ENCODE data around the gene ATP4A.

Gene ATP4A

GRCh38 chr19:35510626-35510964 lies 52.9 kb downstream of the ATP4A start:
- H3K9ac ChIP-seq (ENCODE audit: low read length in 2 of 2), result no peak overlapping the region
- H3K9me3 ChIP-seq (ENCODE audit: control insufficient read depth in 2 of 2, low read length in 2 of 2), result no peaks in the 10 kb centered on the region
- no peak overlapping the region for H3K27ac ChIP-seq (ENCODE audit: low read length)
- peaks cover 10% of the 10 kb centered on the region for H3K4me1 ChIP-seq (ENCODE audit: control insufficient read depth, insufficient read depth, low read length)
- H3K36me3 ChIP-seq (ENCODE audit: control insufficient read depth in 2 of 2, insufficient read depth in 2 of 2, low read length in 2 of 2), result no peaks in the 10 kb centered on the region
- peaks cover 40 to 52% of the 10 kb centered on the region in 2 donors for H3K27me3 ChIP-seq (ENCODE audit: control insufficient read depth in 1 of 2, insufficient read depth in 2 of 2, low read length in 2 of 2)
- peak overlapping the region in 1 of 2 donors; percentile 70 for H3K4me3 ChIP-seq (ENCODE audit: low read length in 2 of 2)

- H3K4me3 ChIP-seq (ENCODE audit: low read length in 2 of 2), result peak overlapping the region; percentile 31 to 70
- H3K27me3 ChIP-seq (ENCODE audit: control insufficient read depth in 1 of 2, insufficient read depth in 2 of 2, low read length in 2 of 2), result peaks cover 41 to 52% of the 10 kb centered on the region in 2 donors
- H3K36me3 ChIP-seq (ENCODE audit: control insufficient read depth in 2 of 2, insufficient read depth in 2 of 2, low read length in 2 of 2), result no peaks in the 10 kb centered on the region
- H3K9ac ChIP-seq (ENCODE audit: low read length in 2 of 2), result peak overlapping the region; percentile 8 to 13
- H3K27ac ChIP-seq (ENCODE audit: low read length), result no peak overlapping the region
- peaks cover 10% of the 10 kb centered on the region for H3K4me1 ChIP-seq (ENCODE audit: control insufficient read depth, insufficient read depth, low read length)
- H3K9me3 ChIP-seq (ENCODE audit: control insufficient read depth in 2 of 2, low read length in 2 of 2), result no peaks in the 10 kb centered on the region
Observed at GRCh38 chr19:35509861-35510625, 53.4 kb downstream of the ATP4A start.

- no peaks in the 10 kb centered on the region for H3K9me3 ChIP-seq (ENCODE audit: control insufficient read depth in 2 of 2, low read length in 2 of 2)
- no peak overlapping the region for H3K4me3 ChIP-seq (ENCODE audit: low read length in 2 of 2)
- no peak overlapping the region for H3K27ac ChIP-seq (ENCODE audit: low read length)
- peaks cover 10% of the 10 kb centered on the region for H3K4me1 ChIP-seq (ENCODE audit: control insufficient read depth, insufficient read depth, low read length)
- no peaks in the 10 kb centered on the region for H3K36me3 ChIP-seq (ENCODE audit: control insufficient read depth in 2 of 2, insufficient read depth in 2 of 2, low read length in 2 of 2)
- H3K9ac ChIP-seq (ENCODE audit: low read length in 2 of 2), result peak overlapping the region in 1 of 2 donors; percentile 29
- H3K27me3 ChIP-seq (ENCODE audit: control insufficient read depth in 1 of 2, insufficient read depth in 2 of 2, low read length in 2 of 2), result peaks cover 38 to 50% of the 10 kb centered on the region in 2 donors
Observed at GRCh38 chr19:35509018-35509652, 54.3 kb downstream of the ATP4A start.

DNA sequence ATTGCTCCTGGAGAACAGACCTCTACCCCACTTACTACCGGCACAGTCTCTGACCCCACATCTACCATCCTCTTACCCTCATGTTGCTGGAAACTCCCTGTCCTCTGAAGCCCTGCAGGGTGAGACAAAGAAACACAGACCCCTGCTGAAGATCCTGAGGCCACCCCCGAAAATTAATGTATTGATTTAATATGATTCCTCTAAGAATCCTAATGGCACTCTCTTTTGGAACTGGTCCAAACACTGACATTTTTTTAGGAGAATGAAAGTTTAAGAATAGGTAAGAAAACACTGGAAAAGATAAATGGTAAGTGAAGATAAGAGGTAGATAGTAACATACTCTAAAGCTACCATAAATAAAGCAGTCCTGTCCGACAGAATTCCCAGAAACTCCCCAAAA lies 55.3 kb downstream of the ATP4A start:
- Histone ChIP-seq H3K4me1 (ENCODE audit: control insufficient read depth, insufficient read depth, low read length) (peaks cover 10% of the 10 kb centered on the region), H3K27me3 (ENCODE audit: control insufficient read depth in 1 of 2, insufficient read depth in 2 of 2, low read length in 2 of 2) (peaks cover 38 to 44% of the 10 kb centered on the region in 2 donors), H3K36me3 (ENCODE audit: control insufficient read depth in 2 of 2, insufficient read depth in 2 of 2, low read length in 2 of 2) (no peaks in the 10 kb centered on the region), H3K27ac (ENCODE audit: low read length) (no peak overlapping the region), H3K9ac (ENCODE audit: low read length in 2 of 2) (no peak overlapping the region), H3K9me3 (ENCODE audit: control insufficient read depth in 2 of 2, low read length in 2 of 2) (no peaks in the 10 kb centered on the region), H3K4me3 (ENCODE audit: low read length in 2 of 2) (no peak overlapping the region)

DNA sequence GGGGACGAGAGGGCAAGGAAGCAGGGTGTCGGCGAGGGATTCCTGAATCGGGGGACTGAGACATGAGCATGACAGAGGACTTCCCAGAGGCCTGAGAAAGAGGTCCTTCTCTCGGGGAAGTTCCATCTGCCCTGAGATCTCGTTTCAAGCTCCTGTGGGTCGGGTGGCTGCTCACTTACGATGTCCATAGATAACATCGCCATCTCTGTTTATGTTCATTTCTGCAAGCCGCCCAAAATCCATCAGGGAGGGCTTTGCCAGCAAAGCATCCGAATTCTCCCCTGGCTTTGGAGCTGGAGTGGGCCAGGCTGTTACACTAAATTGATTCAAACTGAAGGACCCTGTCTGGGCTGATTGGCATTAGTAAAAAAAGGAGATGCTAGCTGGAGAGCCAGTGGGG lies 55.9 kb downstream of the ATP4A start:
- Histone ChIP-seq H3K27me3 (ENCODE audit: control insufficient read depth in 1 of 2, insufficient read depth in 2 of 2, low read length in 2 of 2) (peaks cover 36 to 39% of the 10 kb centered on the region in 2 donors), H3K36me3 (ENCODE audit: control insufficient read depth in 2 of 2, insufficient read depth in 2 of 2, low read length in 2 of 2) (no peaks in the 10 kb centered on the region), H3K27ac (ENCODE audit: low read length) (no peak overlapping the region), H3K4me3 (ENCODE audit: low read length in 2 of 2) (no peak overlapping the region), H3K9me3 (ENCODE audit: control insufficient read depth in 2 of 2, low read length in 2 of 2) (no peaks in the 10 kb centered on the region), H3K4me1 (ENCODE audit: control insufficient read depth, insufficient read depth, low read length) (peaks cover 10% of the 10 kb centered on the region), H3K9ac (ENCODE audit: low read length in 2 of 2) (no peak overlapping the region)

DNA sequence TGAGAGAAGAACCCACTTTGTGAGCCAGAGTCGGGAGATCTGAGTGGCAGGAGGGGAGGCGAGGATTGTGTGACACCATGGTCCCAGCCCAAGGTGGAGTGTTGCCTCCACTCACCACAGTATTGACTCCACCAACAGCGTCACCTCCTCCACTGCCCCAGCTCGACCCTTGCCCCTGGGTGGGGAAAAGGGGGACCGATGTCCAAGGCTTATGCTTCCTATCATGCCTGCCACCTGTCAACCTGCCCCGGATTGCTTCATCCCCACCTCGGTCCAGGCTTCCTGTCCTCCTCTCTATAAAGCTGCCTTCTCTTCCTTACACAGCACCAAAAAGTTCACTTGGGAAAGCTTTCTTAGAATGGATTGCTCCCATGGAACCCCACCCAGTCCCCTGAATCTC lies 57.4 kb downstream of the ATP4A start:
- no peaks in the 10 kb centered on the region for H3K9me3 ChIP-seq (ENCODE audit: control insufficient read depth in 2 of 2, low read length in 2 of 2)
- H3K27me3 ChIP-seq (ENCODE audit: control insufficient read depth in 1 of 2, insufficient read depth in 2 of 2, low read length in 2 of 2), result peaks cover 29 to 33% of the 10 kb centered on the region in 2 donors
- H3K36me3 ChIP-seq (ENCODE audit: control insufficient read depth in 2 of 2, insufficient read depth in 2 of 2, low read length in 2 of 2), result no peaks in the 10 kb centered on the region
- H3K4me1 ChIP-seq (ENCODE audit: control insufficient read depth, insufficient read depth, low read length), result peaks cover 10% of the 10 kb centered on the region
- no peak overlapping the region for H3K9ac ChIP-seq (ENCODE audit: low read length in 2 of 2)
- H3K4me3 ChIP-seq (ENCODE audit: low read length in 2 of 2), result no peak overlapping the region
- no peak overlapping the region for H3K27ac ChIP-seq (ENCODE audit: low read length)

GRCh38 chr19:35502751-35503150 lies 60.7 kb downstream of the ATP4A start:
- Histone ChIP-seq H3K9me3 (ENCODE audit: control insufficient read depth in 2 of 2, low read length in 2 of 2) (no peaks in the 10 kb centered on the region), H3K4me3 (ENCODE audit: low read length in 2 of 2) (no peak overlapping the region), H3K9ac (ENCODE audit: low read length in 2 of 2) (no peak overlapping the region), H3K4me1 (ENCODE audit: control insufficient read depth, insufficient read depth, low read length) (no peaks in the 10 kb centered on the region), H3K27me3 (ENCODE audit: control insufficient read depth in 1 of 2, insufficient read depth in 2 of 2, low read length in 2 of 2) (peaks cover 5 to 9% of the 10 kb centered on the region in 2 donors), H3K36me3 (ENCODE audit: control insufficient read depth in 2 of 2, insufficient read depth in 2 of 2, low read length in 2 of 2) (no peaks in the 10 kb centered on the region), H3K27ac (ENCODE audit: low read length) (no peak overlapping the region)

DNA sequence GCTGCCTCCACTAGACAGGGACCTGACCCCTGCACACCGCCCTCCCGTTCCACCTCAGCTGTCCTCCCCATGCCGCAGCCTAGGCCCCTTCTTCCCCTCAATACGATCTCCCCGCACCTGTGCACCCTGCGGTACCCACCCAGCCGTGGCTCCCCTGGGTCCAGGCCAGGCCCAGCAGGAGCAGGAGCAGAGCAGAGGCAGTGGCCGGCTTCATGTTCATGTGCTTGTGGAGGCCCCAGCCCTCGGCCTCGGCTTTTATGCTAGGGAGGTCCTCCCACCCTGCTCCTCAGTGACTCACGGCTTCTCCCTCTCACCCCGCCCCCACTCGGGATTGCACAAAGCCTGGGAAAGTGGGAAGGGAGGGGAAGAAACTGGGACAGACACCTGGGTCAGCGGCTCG lies 61.8 kb downstream of the ATP4A start:
- Histone ChIP-seq H3K27ac (ENCODE audit: low read length) (no peak overlapping the region), H3K4me3 (ENCODE audit: low read length in 2 of 2) (no peak overlapping the region), H3K4me1 (ENCODE audit: control insufficient read depth, insufficient read depth, low read length) (no peaks in the 10 kb centered on the region), H3K36me3 (ENCODE audit: control insufficient read depth in 2 of 2, insufficient read depth in 2 of 2, low read length in 2 of 2) (no peaks in the 10 kb centered on the region), H3K9ac (ENCODE audit: low read length in 2 of 2) (no peak overlapping the region), H3K27me3 (ENCODE audit: control insufficient read depth in 1 of 2, insufficient read depth in 2 of 2, low read length in 2 of 2) (peaks cover 0 to 2% of the 10 kb centered on the region in 2 donors), H3K9me3 (ENCODE audit: control insufficient read depth in 2 of 2, low read length in 2 of 2) (no peaks in the 10 kb centered on the region)

DNA sequence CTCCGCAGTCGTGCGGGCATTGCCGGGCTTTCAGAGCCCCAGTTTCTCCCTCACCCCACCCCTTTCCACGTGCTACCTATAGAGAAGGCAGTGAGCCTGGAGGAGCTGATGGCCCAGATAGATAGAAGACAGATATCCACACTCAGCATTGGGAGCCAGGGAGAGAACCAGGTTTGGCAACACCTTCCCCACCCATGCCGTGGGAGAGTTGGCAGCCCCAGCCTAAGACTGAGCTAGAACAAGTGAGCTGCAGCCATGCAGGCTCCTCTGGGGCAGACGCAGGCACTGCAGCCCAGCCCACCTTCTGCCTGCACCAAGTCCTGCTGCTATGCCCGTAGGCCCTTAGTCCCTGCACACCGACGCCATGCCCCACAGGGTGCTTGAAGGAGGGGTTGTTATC lies 62.8 kb downstream of the ATP4A start:
- Histone ChIP-seq H3K4me3 (ENCODE audit: low read length in 2 of 2) (no peak overlapping the region), H3K4me1 (ENCODE audit: control insufficient read depth, insufficient read depth, low read length) (peaks cover under 1% of the 10 kb centered on the region), H3K27me3 (ENCODE audit: control insufficient read depth in 1 of 2, insufficient read depth in 2 of 2, low read length in 2 of 2) (peaks cover 0 to 2% of the 10 kb centered on the region in 2 donors), H3K36me3 (ENCODE audit: control insufficient read depth in 2 of 2, insufficient read depth in 2 of 2, low read length in 2 of 2) (no peaks in the 10 kb centered on the region), H3K9me3 (ENCODE audit: control insufficient read depth in 2 of 2, low read length in 2 of 2) (no peaks in the 10 kb centered on the region), H3K9ac (ENCODE audit: low read length in 2 of 2) (no peak overlapping the region), H3K27ac (ENCODE audit: low read length) (no peak overlapping the region)

Data from stomach smooth muscle (tissue), 2 donors.